CD14-positive monocyte (primary cell): ENCODE data around the gene TEX13D. TPM values are rescaled to one million over a fixed set of nuclear protein-coding genes. Genes with fewer than 3 reads are reported as not detected.

ENCODE experiments used
- DNase-seq, 3 donors: peaks; one replicate each; pipeline ENCODE4 v3.0.0-alpha.2; 2011 to 2022
- H2AFZ ChIP-seq: 2 replicates; pipeline ENCODE4 v1.6.0; 2012; ENCODE audit warnings: mild to moderate bottlenecking, low read depth, low read length, inconsistent platforms; ENCODE audit not compliant: insufficient read depth, poor library complexity, severe bottlenecking
- H3K27ac ChIP-seq, 2 donors: 1 replicate in 1 of 2; 2 replicates in 1 of 2; pipeline ENCODE4 v1.5.1; 2012 to 2013; ENCODE audit warnings: low read length in 2 of 2, control low read depth in 1 of 2, inconsistent platforms in 1 of 2, low read depth in 1 of 2, mild to moderate bottlenecking in 1 of 2
- H3K27me3 ChIP-seq, 2 donors: one replicate each; pipeline versions ENCODE4 v1.6.0 to v1.6.1; 2011 to 2013; ENCODE audit warnings: low read length in 2 of 2; ENCODE audit not compliant: control insufficient read depth in 2 of 2, insufficient read depth in 2 of 2
- H3K36me3 ChIP-seq, 2 donors: replicated peaks in 1 of 2; 1 replicate in 1 of 2; 2 replicates in 1 of 2; pipeline versions ENCODE4 v1.5.1 to v1.6.1; 2012 to 2013; ENCODE audit warnings: low read length in 2 of 2, control low read depth in 1 of 2, inconsistent platforms in 1 of 2, mild to moderate bottlenecking in 1 of 2; ENCODE audit not compliant: insufficient read depth in 2 of 2, control insufficient read depth in 1 of 2
- H3K4me1 ChIP-seq, 2 donors: 1 replicate in 1 of 2; 2 replicates in 1 of 2; pipeline versions ENCODE4 v1.5.1 to v1.6.1; 2012 to 2013; ENCODE audit warnings: low read length in 2 of 2, control low read depth in 1 of 2, inconsistent platforms in 1 of 2, mild to moderate bottlenecking in 1 of 2, moderate library complexity in 1 of 2; ENCODE audit not compliant: insufficient read depth in 2 of 2, control insufficient read depth in 1 of 2
- H3K4me2 ChIP-seq: replicated peaks from 2 replicates; pipeline ENCODE3; 2012; ENCODE audit warnings: low read length, moderate library complexity, mild to moderate bottlenecking; ENCODE audit not compliant: poor library complexity, severe bottlenecking; ENCODE audit errors: extremely low read depth
- H3K4me3 ChIP-seq, 3 experiments: fragments of 200-600 bp in 1 of 3; sonication (generic) in 1 of 3; replicated peaks in 1 of 3; 1 replicate in 2 of 3; 2 replicates in 1 of 3; pipeline ENCODE4 v1.5.1; 2011 to 2013; ENCODE audit warnings: low read length in 3 of 3, mild to moderate bottlenecking in 3 of 3, control low read depth in 2 of 3, low read depth in 2 of 3, inconsistent platforms in 1 of 3, moderate library complexity in 1 of 3
- H3K79me2 ChIP-seq: 2 replicates; pipeline ENCODE4 v1.6.0; 2012; ENCODE audit warnings: mild to moderate bottlenecking, control low read depth, inconsistent platforms, low read length, moderate library complexity; ENCODE audit not compliant: insufficient read depth
- H3K9ac ChIP-seq: 2 replicates; pipeline ENCODE4 v1.6.0; 2017; ENCODE audit warnings: low read length, mild to moderate bottlenecking; ENCODE audit not compliant: insufficient read depth, poor library complexity, severe bottlenecking
- H3K9me3 ChIP-seq, 2 donors: replicated peaks in 1 of 2; 1 replicate in 1 of 2; 2 replicates in 1 of 2; pipeline versions ENCODE4 v1.5.1 to v1.6.1; 2012 to 2013; ENCODE audit warnings: low read length in 2 of 2, control low read depth in 1 of 2; ENCODE audit not compliant: control insufficient read depth in 1 of 2, insufficient read depth in 1 of 2
- H4K20me1 ChIP-seq: 2 replicates; pipeline ENCODE4 v1.6.0; 2012; ENCODE audit warnings: mild to moderate bottlenecking, low read length, control low read depth, moderate library complexity; ENCODE audit not compliant: insufficient read depth
- H3K27ac Mint-ChIP-seq, 7 donors: one replicate each; pipeline ENCODE4 v1.8.0; 2020; ENCODE audit warnings: mild to moderate bottlenecking in 7 of 7, mixed read lengths in 7 of 7, moderate library complexity in 6 of 7, inconsistent platforms in 2 of 7
- H3K27me3 Mint-ChIP-seq, 3 donors: one replicate each; pipeline ENCODE4 v1.8.0; 2021 to 2022; ENCODE audit warnings: low read depth in 3 of 3, mild to moderate bottlenecking in 3 of 3, mixed read lengths in 3 of 3, moderate library complexity in 3 of 3, inconsistent platforms in 1 of 3
- H3K36me3 Mint-ChIP-seq, 2 donors: one replicate each; pipeline ENCODE4 v1.8.0; 2020; ENCODE audit warnings: mixed read lengths in 2 of 2, inconsistent platforms in 1 of 2, mild to moderate bottlenecking in 1 of 2
- H3K4me1 Mint-ChIP-seq: one replicate; pipeline ENCODE4 v1.8.0; 2020; ENCODE audit warnings: mild to moderate bottlenecking, mixed read lengths
- H3K4me3 Mint-ChIP-seq, 2 donors: one replicate each; pipeline ENCODE4 v1.8.0; 2020; ENCODE audit warnings: mild to moderate bottlenecking in 2 of 2, mixed read lengths in 2 of 2, moderate library complexity in 1 of 2
- H3K9me3 Mint-ChIP-seq, 7 donors: one replicate each; pipeline ENCODE4 v1.8.0; 2020 to 2022; ENCODE audit warnings: mixed read lengths in 7 of 7, mild to moderate bottlenecking in 6 of 7, moderate library complexity in 6 of 7, inconsistent platforms in 2 of 7
- WGBS: methylation state at CpG from one replicate; pipeline ENCODE4 v1.1.5; 2013; ENCODE audit warnings: missing lambda C conversion rate; ENCODE audit not compliant: insufficient coverage; 5-methylcytosine and 5-hydroxymethylcytosine counted together
- intact Hi-C, 2 donors: fragments of 100-400 bp; cut with micrococcal nuclease; formaldehyde crosslinking; loops; one replicate each; pipeline versions ENCODE4 v1.15.0 to v1.15.1; 2023
- polyA plus RNA-seq, 3 donors: library from polyadenylated mRNA; depleted of rRNA in 1 of 3; unstranded in 2 of 3; stranded (reverse) in 1 of 3; fragments of 300-500 nt in 2 of 3; fragments of >200 nt in 1 of 3; fragmentation: Illumina TruSeq in 2 of 3; gene quantifications; 1 replicate in 2 of 3; 2 replicates in 1 of 3; pipeline ENCODE4 v1.2.3, GENCODE V29; 2012 to 2021
- TF ChIP-seq, protein P1 (sequence below): fragments of 200-600 bp; IDR thresholded peaks from one replicate; pipeline ENCODE4 v1.8.0; 2022; ENCODE audit warnings: antibody characterized with exemption, mild to moderate bottlenecking

Gene TEX13D
- polyA plus RNA-seq, 3 donors, result not detected

DNA sequence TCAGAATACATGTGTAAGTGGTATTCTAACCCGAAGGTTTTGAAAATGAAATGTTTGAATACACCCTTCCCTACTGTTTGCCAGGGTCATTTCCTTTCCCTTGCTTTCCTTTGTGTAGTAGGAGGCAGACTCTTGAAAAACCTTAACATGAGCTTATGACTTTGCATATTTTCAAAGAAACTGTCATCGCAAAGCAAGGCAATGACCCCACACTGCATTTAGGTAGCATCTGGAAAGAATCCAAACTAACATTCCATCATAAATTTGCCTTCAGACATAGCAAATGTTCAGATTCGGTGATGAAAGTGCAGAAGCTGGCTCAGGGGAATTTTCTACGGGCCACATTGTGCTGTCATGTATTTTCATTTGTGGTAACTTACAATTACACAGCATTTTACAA, 46.2 kb downstream of the TEX13D start:
- H3K79me2 ChIP-seq, result no peaks in the 10 kb centered on the region
- no peaks in the 10 kb centered on the region for H3K27me3 ChIP-seq
- no peak overlapping the region for H3K27ac Mint-ChIP-seq
- H3K4me3 ChIP-seq, result no peak overlapping the region
- H3K9me3 Mint-ChIP-seq, result no peaks in the 10 kb centered on the region
- no peaks in the 10 kb centered on the region for H3K36me3 ChIP-seq
- intact Hi-C loops, result no loop called here
- no peaks in the 10 kb centered on the region for H3K9me3 ChIP-seq
- WGBS, result no CpG with 5 or more reads among the region's 4 CpGs
- H4K20me1 ChIP-seq, result no peaks in the 10 kb centered on the region
- H3K36me3 Mint-ChIP-seq, result no peaks in the 10 kb centered on the region
- DNase-seq, result no peak
- no peak overlapping the region for H3K27ac ChIP-seq
- no peaks in the 10 kb centered on the region for H3K27me3 Mint-ChIP-seq
- H3K4me1 Mint-ChIP-seq, result peaks cover 3% of the 10 kb centered on the region
- H2AFZ ChIP-seq, result peak overlapping the region; percentile 39
- no peak overlapping the region for H3K4me3 Mint-ChIP-seq
- no peak overlapping the region for H3K9ac ChIP-seq
- no peak overlapping the region for H3K4me2 ChIP-seq
- TF ChIP-seq, protein P1, sequence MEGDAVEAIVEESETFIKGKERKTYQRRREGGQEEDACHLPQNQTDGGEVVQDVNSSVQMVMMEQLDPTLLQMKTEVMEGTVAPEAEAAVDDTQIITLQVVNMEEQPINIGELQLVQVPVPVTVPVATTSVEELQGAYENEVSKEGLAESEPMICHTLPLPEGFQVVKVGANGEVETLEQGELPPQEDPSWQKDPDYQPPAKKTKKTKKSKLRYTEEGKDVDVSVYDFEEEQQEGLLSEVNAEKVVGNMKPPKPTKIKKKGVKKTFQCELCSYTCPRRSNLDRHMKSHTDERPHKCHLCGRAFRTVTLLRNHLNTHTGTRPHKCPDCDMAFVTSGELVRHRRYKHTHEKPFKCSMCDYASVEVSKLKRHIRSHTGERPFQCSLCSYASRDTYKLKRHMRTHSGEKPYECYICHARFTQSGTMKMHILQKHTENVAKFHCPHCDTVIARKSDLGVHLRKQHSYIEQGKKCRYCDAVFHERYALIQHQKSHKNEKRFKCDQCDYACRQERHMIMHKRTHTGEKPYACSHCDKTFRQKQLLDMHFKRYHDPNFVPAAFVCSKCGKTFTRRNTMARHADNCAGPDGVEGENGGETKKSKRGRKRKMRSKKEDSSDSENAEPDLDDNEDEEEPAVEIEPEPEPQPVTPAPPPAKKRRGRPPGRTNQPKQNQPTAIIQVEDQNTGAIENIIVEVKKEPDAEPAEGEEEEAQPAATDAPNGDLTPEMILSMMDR, result no peak
- H3K4me1 ChIP-seq, result no peaks in the 10 kb centered on the region

DNA sequence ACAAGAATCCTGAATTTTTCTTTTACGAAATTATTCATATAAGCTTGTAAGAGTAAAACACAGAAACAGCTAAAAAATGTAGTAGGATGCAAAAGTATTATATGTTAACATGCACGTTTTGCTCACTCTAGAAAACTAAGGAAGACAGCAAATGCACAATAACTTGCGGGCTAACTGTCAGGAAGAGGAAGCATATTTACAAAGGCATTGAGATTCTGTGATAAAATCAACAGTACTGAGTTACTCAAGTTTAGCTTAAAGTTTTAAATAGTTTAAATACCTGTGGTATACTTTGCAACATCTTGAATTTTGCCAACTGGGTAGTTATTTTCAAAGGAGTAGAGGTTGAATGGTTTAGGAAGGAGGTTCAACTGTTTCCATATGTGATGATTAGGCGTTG, 50.9 kb downstream of the TEX13D start:
- WGBS, result no CpG with 5 or more reads among the region's 4 CpGs
- no peaks in the 10 kb centered on the region for H3K36me3 Mint-ChIP-seq
- H3K9ac ChIP-seq, result no peak overlapping the region
- DNase-seq, result no peak
- no peaks in the 10 kb centered on the region for H3K36me3 ChIP-seq
- no peaks in the 10 kb centered on the region for H3K79me2 ChIP-seq
- TF ChIP-seq, protein P1, result no peak
- H3K4me3 ChIP-seq, result no peak overlapping the region
- no peaks in the 10 kb centered on the region for H3K27me3 Mint-ChIP-seq
- no peak overlapping the region for H3K4me3 Mint-ChIP-seq
- intact Hi-C loops, result no loop called here
- no peaks in the 10 kb centered on the region for H4K20me1 ChIP-seq
- no peak overlapping the region for H3K4me2 ChIP-seq
- H3K27me3 ChIP-seq, result no peaks in the 10 kb centered on the region
- no peak overlapping the region for H2AFZ ChIP-seq
- no peak overlapping the region for H3K27ac Mint-ChIP-seq
- H3K4me1 Mint-ChIP-seq, result peaks cover 3% of the 10 kb centered on the region
- H3K9me3 Mint-ChIP-seq, result no peaks in the 10 kb centered on the region
- H3K9me3 ChIP-seq, result no peaks in the 10 kb centered on the region
- no peak overlapping the region for H3K27ac ChIP-seq
- no peaks in the 10 kb centered on the region for H3K4me1 ChIP-seq
